Astrocyte (in vitro differentiated cells and primary cell): ENCODE measurements around the gene GCNT1.

Source experiments
- CTCF ChIP-seq: IDR thresholded peaks from 2 replicates; pipeline ENCODE4 v1.5.1; 2011; ENCODE audit warnings: low read depth, mild to moderate bottlenecking, inconsistent platforms, low read length, moderate library complexity; ENCODE audit not compliant: insufficient read depth
- EZH2 ChIP-seq: IDR thresholded peaks from 2 replicates; pipeline ENCODE4 v1.6.1; 2012; ENCODE audit warnings: mild to moderate bottlenecking, low read length, inconsistent platforms; ENCODE audit not compliant: insufficient read depth

GRCh38 chr9:76444322-76444929, 14.6 kb upstream of the GCNT1 start:
- TF ChIP-seq CTCF (no peak), EZH2 (no peak)
